Fibroblast of lung (primary cell): ENCODE data around the gene TMEM179. TPM values are rescaled to one million over a fixed set of nuclear protein-coding genes. Genes with fewer than 3 reads are reported as not detected.
"Not testable (repeated sequence)": the region's sequence is repeated elsewhere in the genome, so short reads cannot be mapped to it uniquely, and the experiment has no call there.

Experiments used
- DNase-seq, 2 donors: peaks; one replicate each; pipeline versions ENCODE4 v3.0.0 to v3.0.0-alpha.2; 2010; ENCODE audit warnings: low read depth in 2 of 2
- H2AFZ ChIP-seq: 2 replicates; pipeline ENCODE4 v1.5.1; 2012; ENCODE audit warnings: low read length, control low read depth, inconsistent platforms
- H3K27ac ChIP-seq: 2 replicates; pipeline ENCODE4 v1.5.1; 2011; ENCODE audit warnings: low read length, control low read depth; ENCODE audit not compliant: insufficient read depth
- H3K27me3 ChIP-seq: 2 replicates; pipeline ENCODE4 v1.5.1; 2011; ENCODE audit warnings: mild to moderate bottlenecking, low read length; ENCODE audit not compliant: control insufficient read depth, insufficient read depth
- H3K36me3 ChIP-seq: 2 replicates; pipeline ENCODE4 v1.5.1; 2011; ENCODE audit warnings: low read length; ENCODE audit not compliant: control insufficient read depth, insufficient read depth
- H3K4me1 ChIP-seq: 2 replicates; pipeline ENCODE4 v1.5.1; 2011; ENCODE audit warnings: low read length; ENCODE audit not compliant: control insufficient read depth, insufficient read depth; ENCODE audit errors: extremely low read depth
- H3K4me2 ChIP-seq: 2 replicates; pipeline ENCODE4 v1.5.1; 2011; ENCODE audit warnings: low read length, control low read depth; ENCODE audit not compliant: insufficient read depth; ENCODE audit errors: extremely low read depth
- H3K4me3 ChIP-seq, 4 experiments: fragments of 200-600 bp in 1 of 4; sonication (generic) in 1 of 4; replicated peaks in 1 of 4; 2 replicates each; pipeline ENCODE4 v1.5.1; 2011 to 2016; ENCODE audit warnings: low read length in 4 of 4, low read depth in 3 of 4, mild to moderate bottlenecking in 3 of 4, control low read depth in 2 of 4, inconsistent platforms in 1 of 4, mixed read lengths in 1 of 4; ENCODE audit not compliant: insufficient read depth in 1 of 4; ENCODE audit errors: control extremely low read depth in 1 of 4
- H3K79me2 ChIP-seq: 2 replicates; pipeline ENCODE4 v1.5.1; 2012; ENCODE audit warnings: mild to moderate bottlenecking, low read length, inconsistent platforms; ENCODE audit not compliant: control insufficient read depth, insufficient read depth
- H3K9ac ChIP-seq: 2 replicates; pipeline ENCODE4 v1.5.1; 2011; ENCODE audit warnings: mild to moderate bottlenecking, low read length, control low read depth; ENCODE audit not compliant: insufficient read depth
- H3K9me3 ChIP-seq: 2 replicates; pipeline ENCODE4 v1.5.1; 2012; ENCODE audit warnings: low read depth, low read length; ENCODE audit not compliant: control insufficient read depth, insufficient read depth
- H4K20me1 ChIP-seq: 2 replicates; pipeline ENCODE4 v1.5.1; 2011; ENCODE audit warnings: low read length; ENCODE audit not compliant: control insufficient read depth, insufficient read depth; ENCODE audit errors: extremely low read depth
- CTCF ChIP-seq, 2 donors: IDR thresholded peaks in 1 of 2; conservative IDR thresholded peaks in 1 of 2; 1 replicate in 1 of 2; 2 replicates in 1 of 2; pipeline ENCODE4 v1.5.1; 2011 to 2012; ENCODE audit warnings: low read length in 2 of 2, control low read depth in 1 of 2, inconsistent platforms in 1 of 2, low read depth in 1 of 2, mild to moderate bottlenecking in 1 of 2
- EZH2 ChIP-seq: IDR thresholded peaks from 2 replicates; pipeline ENCODE4 v1.5.1; 2012; ENCODE audit warnings: low read length, control low read depth, mild to moderate bottlenecking; ENCODE audit errors: missing control alignments
- polyA plus RNA-seq, 2 donors: library from polyadenylated mRNA; depleted of rRNA in 1 of 2; stranded (reverse) in 1 of 2; unstranded in 1 of 2; fragments of >200 nt; gene quantifications; 2 replicates each; pipeline ENCODE4 v1.2.1, GENCODE V29; 2011 to 2012; ENCODE audit warnings: missing spikeins in 1 of 2
- total RNA-seq: library from RNA; depleted of rRNA; stranded (reverse); fragments of >200 nt; gene quantifications from 2 replicates; pipeline ENCODE4 v1.2.1, GENCODE V29; 2014

Gene TMEM179
- total and polyA plus RNA-seq, 2 donors (not counting 1 experiment from before 2014, with no cell fraction given) = under 0.01 to 0.03 TPM

GRCh38 chr14:104580961-104581360 is 23.6 kb downstream of the TMEM179 start:
- H3K79me2 ChIP-seq = no peaks in the 10 kb centered on the region
- TF ChIP-seq EZH2 = no peak
- TF ChIP-seq CTCF (conservative IDR thresholded peaks at IDR 0.05 in 1 of 2, IDR thresholded peaks at IDR 0.05 in 1 of 2; ENCODE audit: low read depth in 1 of 2, low read length in 2 of 2) = no peak
- H2AFZ ChIP-seq = no peak overlapping the region
- H3K9me3 ChIP-seq = no peaks in the 10 kb centered on the region
- H3K4me1 ChIP-seq = no peaks in the 10 kb centered on the region
- H3K36me3 ChIP-seq = no peaks in the 10 kb centered on the region
- H3K27me3 ChIP-seq = no peaks in the 10 kb centered on the region
- H3K9ac ChIP-seq = no peak overlapping the region
- H3K4me3 ChIP-seq = no peak overlapping the region
- peak; percentile 9 to 20 for DNase-seq
- no peak overlapping the region for H3K4me2 ChIP-seq
- H4K20me1 ChIP-seq = no peaks in the 10 kb centered on the region
- H3K27ac ChIP-seq = no peak overlapping the region

GRCh38 chr14:104579939-104580338 is 24.6 kb downstream of the TMEM179 start:
- not testable (repeated sequence) for H3K27me3 ChIP-seq, H3K9me3 ChIP-seq, H3K27ac ChIP-seq

GRCh38 chr14:104579507-104579906 is 25.1 kb downstream of the TMEM179 start, which contains the start of gene C14orf180:
TSS of gene C14orf180 (plus strand) at chr14:104579764. CDS start at chr14:104586431, 6,667 bp downstream.
- TF ChIP-seq CTCF (conservative IDR thresholded peaks at IDR 0.05 in 1 of 2, IDR thresholded peaks at IDR 0.05 in 1 of 2; ENCODE audit: low read depth in 1 of 2, low read length in 2 of 2) (no peak), EZH2 (no peak)
- no peaks in the 10 kb centered on the region for H3K27me3 ChIP-seq
- DNase-seq = no peak
- no peak within 1 kb of the TSS for H3K9ac ChIP-seq
- no peak within 1 kb of the TSS for H3K27ac ChIP-seq
- no peaks in the 10 kb centered on the region for H3K36me3 ChIP-seq
- no peaks in the 10 kb centered on the region for H3K4me1 ChIP-seq
- no peaks in the 10 kb centered on the region for H3K9me3 ChIP-seq
- no peaks in the 10 kb centered on the region for H4K20me1 ChIP-seq
- H2AFZ ChIP-seq = no peak within 1 kb of the TSS
- H3K79me2 ChIP-seq = no peaks in the 10 kb centered on the region
- H3K4me3 ChIP-seq = no peak within 1 kb of the TSS
- H3K4me2 ChIP-seq = no peak within 1 kb of the TSS

More at GRCh38 chr14:104579939-104580338, 24.6 kb downstream of the TMEM179 start:
- H3K9ac ChIP-seq, H3K4me1 ChIP-seq, DNase-seq, H3K4me2 ChIP-seq, H3K4me3 ChIP-seq, H3K36me3 ChIP-seq, H3K79me2 ChIP-seq, H4K20me1 ChIP-seq, H2AFZ ChIP-seq: not testable (repeated sequence)
